Glutamatergic neuron (in vitro differentiated cells): ENCODE measurements around the gene PRAC1. TPM values are rescaled to one million over a fixed set of nuclear protein-coding genes. Genes with fewer than 3 reads are reported as not detected.
A peak's percentile ranks its signal among the peaks of the same experiment; 100 is the strongest.

Experiments used
- DNase-seq: peaks from one replicate; pipeline ENCODE4 v3.0.0; 2022
- H3K27ac Mint-ChIP-seq: one replicate; pipeline ENCODE4 v1.8.0; 2020; ENCODE audit warnings: mild to moderate bottlenecking, mixed read lengths, inconsistent platforms; ENCODE audit not compliant: unreplicated experiment
- H3K27me3 Mint-ChIP-seq: one replicate; pipeline ENCODE4 v1.8.0; 2020; ENCODE audit warnings: mild to moderate bottlenecking, moderate library complexity, mixed read lengths, inconsistent platforms; ENCODE audit not compliant: unreplicated experiment
- H3K36me3 Mint-ChIP-seq: one replicate; pipeline ENCODE4 v1.8.0; 2020; ENCODE audit warnings: mild to moderate bottlenecking, mixed read lengths, inconsistent platforms; ENCODE audit not compliant: unreplicated experiment
- H3K4me1 Mint-ChIP-seq: one replicate; pipeline ENCODE4 v1.8.0; 2020; ENCODE audit warnings: mild to moderate bottlenecking, low read depth, mixed read lengths, inconsistent platforms; ENCODE audit not compliant: unreplicated experiment
- H3K4me3 Mint-ChIP-seq: one replicate; pipeline ENCODE4 v1.8.0; 2020; ENCODE audit warnings: mild to moderate bottlenecking, mixed read lengths, inconsistent platforms; ENCODE audit not compliant: unreplicated experiment
- H3K9me3 Mint-ChIP-seq: one replicate; pipeline ENCODE4 v1.8.0; 2020; ENCODE audit warnings: mild to moderate bottlenecking, moderate library complexity, mixed read lengths, inconsistent platforms; ENCODE audit not compliant: unreplicated experiment
- CTCF ChIP-seq: fragments of 200-600 bp; sonication (generic); IDR thresholded peaks from one replicate; pipeline ENCODE4 v1.5.0; 2021; ENCODE audit not compliant: partially characterized antibody, unreplicated experiment
- total RNA-seq: library from RNA; stranded (reverse); fragmentation: NEBNext Ultra II Directional; extraction: Animal tissue kit (Norgen Biotek cat#: 25700); gene quantifications from one replicate; pipeline ENCODE4 v1.2.1, GENCODE V29; 2021; ENCODE audit not compliant: unreplicated experiment

PRAC1 gene
- total RNA-seq, 1 donor from 2014 or later, result not detected

GRCh38 chr17:48732688-48733629 is 10.6 kb upstream of the PRAC1 start:
- Mint-ChIP-seq H3K36me3 (no peaks in the 10 kb centered on the region), H3K27me3 (peaks cover 44% of the 10 kb centered on the region), H3K4me3 (peak overlapping the region; percentile 11), H3K9me3 (peaks cover 3% of the 10 kb centered on the region), H3K27ac (no peak overlapping the region), H3K4me1 (peaks cover 4% of the 10 kb centered on the region)
- no peak for TF ChIP-seq CTCF
- DNase-seq, result peak; percentile 52

- TF ChIP-seq CTCF, result no peak
- H3K36me3 Mint-ChIP-seq, result peaks cover 3% of the 10 kb centered on the region
- H3K27ac Mint-ChIP-seq, result no peak overlapping the region
- peaks cover 4% of the 10 kb centered on the region for H3K4me1 Mint-ChIP-seq
- peaks cover 52% of the 10 kb centered on the region for H3K27me3 Mint-ChIP-seq
- H3K9me3 Mint-ChIP-seq, result peaks cover 2% of the 10 kb centered on the region
- no peak overlapping the region for H3K4me3 Mint-ChIP-seq
- no peak for DNase-seq
Measured at GRCh38 chr17:48731355-48731754, 9.0 kb upstream of the PRAC1 start.

GRCh38 chr17:48730240-48730550 is 7.9 kb upstream of the PRAC1 start:
- H3K9me3 Mint-ChIP-seq, result peaks cover 2% of the 10 kb centered on the region
- no peak for DNase-seq
- peaks cover 3% of the 10 kb centered on the region for H3K36me3 Mint-ChIP-seq
- TF ChIP-seq CTCF, result no peak
- H3K27ac Mint-ChIP-seq, result no peak overlapping the region
- H3K4me3 Mint-ChIP-seq, result peak overlapping the region; percentile 26
- peaks cover 4% of the 10 kb centered on the region for H3K4me1 Mint-ChIP-seq
- peaks cover 49% of the 10 kb centered on the region for H3K27me3 Mint-ChIP-seq

- no peak for TF ChIP-seq CTCF
- H3K4me3 Mint-ChIP-seq, result peak overlapping the region; percentile 95
- no peak overlapping the region for H3K27ac Mint-ChIP-seq
- H3K36me3 Mint-ChIP-seq, result peaks cover 3% of the 10 kb centered on the region
- no peak for DNase-seq
- H3K4me1 Mint-ChIP-seq, result peaks cover 4% of the 10 kb centered on the region
- peaks cover 50% of the 10 kb centered on the region for H3K27me3 Mint-ChIP-seq
- peaks cover 3% of the 10 kb centered on the region for H3K9me3 Mint-ChIP-seq
Measured at GRCh38 chr17:48729335-48730239, 7.3 kb upstream of the PRAC1 start.
